AG09309 (cell line): ENCODE measurements around the gene PIK3C2G.

Experiments
- DNase-seq: peaks from one replicate; pipeline ENCODE4 v3.0.0-alpha.2; 2010; ENCODE audit warnings: low read depth
- H3K4me3 ChIP-seq: 2 replicates; pipeline ENCODE4 v1.5.1; 2011; ENCODE audit warnings: mild to moderate bottlenecking, low read depth, low read length, moderate library complexity; ENCODE audit not compliant: control insufficient read depth
- CTCF ChIP-seq: IDR thresholded peaks from 2 replicates; pipeline ENCODE4 v1.5.1; 2011; ENCODE audit warnings: mild to moderate bottlenecking, low read depth, low read length, inconsistent platforms; ENCODE audit not compliant: insufficient read depth, control insufficient read depth; ENCODE audit errors: missing control alignments

The PIK3C2G gene

GRCh38 chr12:18634382-18634781 is 373.1 kb downstream of the PIK3C2G start:
- no peak for TF ChIP-seq CTCF
- DNase-seq: no peak
- no peak overlapping the region for H3K4me3 ChIP-seq

DNA sequence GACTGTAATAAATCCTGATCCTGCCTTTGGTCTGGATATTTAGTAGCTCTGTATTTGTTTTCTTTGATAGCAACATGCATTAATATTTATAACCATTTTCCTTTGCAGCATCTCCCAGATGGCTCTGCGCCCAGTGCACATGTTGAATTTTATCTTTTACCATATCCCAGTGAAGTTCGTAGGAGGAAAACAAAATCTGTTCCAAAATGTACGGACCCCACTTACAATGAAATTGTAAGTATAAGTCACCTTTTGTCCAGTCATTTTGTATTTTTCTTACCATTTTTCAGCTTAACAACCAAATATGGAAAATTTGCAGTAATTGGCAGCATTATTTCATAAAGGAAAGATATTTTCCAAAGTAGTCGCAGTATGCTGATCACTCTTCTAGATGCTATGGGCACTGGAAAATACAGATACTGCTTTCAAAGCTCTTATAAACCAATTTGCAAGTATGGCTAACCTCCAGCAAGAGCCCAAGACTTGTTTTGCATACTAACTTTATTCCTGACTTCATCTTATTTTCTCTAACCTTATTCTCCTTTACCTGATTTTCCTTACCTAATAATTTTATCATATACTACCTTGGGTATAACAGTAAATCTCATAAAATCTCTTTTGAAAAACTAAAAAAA is 379.1 kb downstream of the PIK3C2G start:
- no peak for TF ChIP-seq CTCF
- H3K4me3 ChIP-seq: no peak overlapping the region
- DNase-seq: no peak

DNA sequence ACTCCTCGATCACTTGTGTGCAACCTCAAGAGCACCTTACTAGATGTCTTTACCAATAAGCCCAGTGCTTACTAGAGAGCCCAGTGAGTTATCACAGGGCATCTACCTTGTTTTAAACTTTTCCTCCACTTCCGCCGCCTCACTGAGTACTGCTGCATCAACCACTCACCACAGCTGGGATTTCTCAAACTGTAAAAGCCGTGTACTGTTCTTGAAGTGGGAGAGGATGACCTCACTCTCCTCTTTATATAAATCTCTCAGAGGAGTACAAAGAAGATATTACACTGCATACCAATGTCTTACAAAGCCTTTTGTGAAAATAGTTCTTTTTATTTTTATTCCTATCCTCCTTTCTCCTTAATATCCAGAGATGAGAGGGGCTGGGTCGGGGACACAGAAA is 382.4 kb downstream of the PIK3C2G start:
- peak; percentile 5 for DNase-seq
- no peak overlapping the region for H3K4me3 ChIP-seq
- TF ChIP-seq CTCF: no peak

GRCh38 chr12:18644564-18644963 is 383.2 kb downstream of the PIK3C2G start:
- no peak for TF ChIP-seq CTCF
- no peak overlapping the region for H3K4me3 ChIP-seq
- no peak for DNase-seq

- DNase-seq: no peak
- no peak for TF ChIP-seq CTCF
- no peak overlapping the region for H3K4me3 ChIP-seq
These were observed 385.1 kb downstream of the PIK3C2G start for GRCh38 chr12:18646286-18646890.

DNA sequence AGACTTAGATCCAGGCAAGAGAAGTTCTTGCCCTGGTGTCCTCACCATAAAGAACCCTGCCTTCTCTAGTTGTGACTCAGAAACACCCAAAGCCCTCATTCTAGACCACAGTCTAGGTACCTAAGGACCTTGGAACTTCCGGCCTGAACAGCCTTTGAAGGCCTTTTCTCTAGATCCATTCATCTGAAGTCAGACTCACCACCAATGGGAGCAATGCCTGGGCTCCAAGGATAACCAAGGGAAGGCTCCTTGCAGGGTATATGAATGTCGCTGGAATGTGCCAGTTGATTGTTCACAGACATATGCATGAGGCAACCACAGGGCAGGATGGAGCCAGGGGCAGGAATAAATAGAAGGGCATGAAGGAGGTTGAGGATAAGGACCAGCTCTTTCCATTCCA is 390.2 kb downstream of the PIK3C2G start:
- no peak for TF ChIP-seq CTCF
- no peak overlapping the region for H3K4me3 ChIP-seq
- no peak for DNase-seq

DNA sequence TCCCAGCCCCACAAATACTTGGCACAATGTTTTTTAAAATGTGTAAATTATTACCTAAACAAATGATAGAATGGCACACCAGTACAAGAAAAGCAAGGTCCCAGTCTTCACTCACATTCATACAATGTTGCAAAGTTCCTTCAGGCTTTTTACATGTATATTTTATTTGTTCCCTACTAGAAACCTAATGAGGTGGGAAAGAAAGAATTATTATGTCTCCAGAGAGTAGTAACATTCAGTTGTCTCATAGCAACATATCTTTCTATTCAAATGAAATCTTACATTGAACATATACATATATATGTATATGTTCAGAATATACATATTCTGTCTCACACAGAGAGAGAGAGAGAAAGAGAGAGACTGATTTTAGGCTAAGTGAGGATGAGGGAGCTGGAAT is 391.3 kb downstream of the PIK3C2G start:
- no peak for DNase-seq
- TF ChIP-seq CTCF: no peak
- no peak overlapping the region for H3K4me3 ChIP-seq
